Measurements from ENCODE around the gene RIPOR1.

The RIPOR1 gene

DNA sequence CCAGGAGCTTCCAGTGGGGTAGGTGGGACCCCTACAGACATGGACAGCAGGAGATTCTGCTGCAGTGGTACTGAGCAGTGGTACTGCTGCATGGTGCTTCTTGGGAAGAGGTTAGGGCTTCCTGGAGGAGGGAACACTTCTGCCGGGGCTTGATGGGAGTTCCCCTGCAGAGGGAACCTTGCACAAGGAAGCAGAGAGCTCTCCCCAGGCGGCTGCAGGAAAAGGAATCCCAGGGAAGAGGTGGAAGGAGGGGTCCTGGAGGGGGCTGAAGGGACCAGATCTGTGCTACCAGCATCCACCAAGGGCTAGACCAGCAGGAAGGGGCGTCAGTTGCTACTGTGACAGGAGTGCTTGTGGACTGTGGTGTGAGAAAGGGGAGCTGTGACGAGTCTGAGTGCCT, 10.6 kb downstream of the RIPOR1 start:
- no peak for DNase-seq

DNA sequence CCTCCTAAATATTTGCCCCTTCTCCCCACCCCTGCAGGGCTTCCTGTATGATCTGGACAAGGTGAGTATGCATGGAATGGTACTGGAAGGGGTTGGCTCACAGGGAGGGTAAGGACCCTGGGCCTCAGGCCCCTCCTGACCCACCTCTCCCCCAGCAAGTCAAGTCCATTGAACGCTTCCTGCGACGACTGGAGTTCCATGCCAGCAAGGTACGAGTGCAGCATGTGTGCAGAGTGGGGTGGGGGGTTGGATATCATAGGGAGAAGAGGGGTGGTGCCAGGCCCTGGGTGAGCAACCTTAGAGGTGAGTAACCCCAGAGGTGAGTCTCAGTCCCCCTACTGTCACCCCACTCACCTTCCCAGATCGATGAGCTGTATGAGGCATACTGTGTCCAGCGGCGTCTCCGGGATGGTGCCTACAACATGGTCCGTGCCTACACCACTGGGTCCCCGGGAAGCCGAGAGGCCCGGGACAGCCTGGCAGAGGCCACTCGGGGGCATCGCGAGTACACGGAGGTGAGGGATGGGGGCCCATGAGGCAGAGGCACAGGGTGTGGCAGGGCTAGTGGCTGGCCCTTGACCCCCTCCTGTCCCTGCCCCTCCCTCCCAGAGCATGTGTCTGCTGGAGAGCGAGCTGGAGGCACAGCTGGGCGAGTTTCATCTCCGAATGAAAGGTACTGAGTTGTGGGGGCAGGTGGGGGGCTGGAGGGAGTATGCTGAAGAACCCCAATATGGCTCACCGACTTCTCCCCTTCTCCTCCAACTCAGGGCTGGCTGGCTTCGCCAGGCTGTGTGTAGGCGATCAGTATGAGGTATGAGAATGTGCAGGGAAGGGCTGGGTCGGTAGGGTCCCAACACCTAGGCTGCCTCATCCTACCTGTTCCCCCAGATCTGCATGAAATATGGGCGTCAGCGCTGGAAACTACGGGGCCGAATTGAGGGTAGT, 11.3 kb downstream of the RIPOR1 start:
- DNase-seq, result no peak

DNA sequence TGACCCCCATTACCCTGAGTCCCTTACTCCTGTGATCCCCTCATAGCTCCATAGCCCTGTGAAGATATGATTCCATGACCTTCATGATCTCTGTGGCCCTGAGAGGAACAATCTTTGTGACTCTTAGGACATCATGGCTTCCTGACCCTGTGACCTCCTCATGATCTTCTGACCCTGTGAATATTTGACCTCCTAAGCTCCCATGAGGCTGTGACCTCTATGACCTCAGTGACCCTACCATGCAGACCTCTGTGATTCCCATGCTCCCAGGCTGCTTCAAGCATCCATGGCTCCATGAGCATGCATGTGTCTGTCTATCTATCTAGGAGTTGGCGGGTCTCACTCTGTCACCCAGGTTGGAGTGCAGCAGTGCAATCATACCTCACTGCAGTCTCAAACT, 12.1 kb downstream of the RIPOR1 start:
- DNase-seq, result no peak

DNA sequence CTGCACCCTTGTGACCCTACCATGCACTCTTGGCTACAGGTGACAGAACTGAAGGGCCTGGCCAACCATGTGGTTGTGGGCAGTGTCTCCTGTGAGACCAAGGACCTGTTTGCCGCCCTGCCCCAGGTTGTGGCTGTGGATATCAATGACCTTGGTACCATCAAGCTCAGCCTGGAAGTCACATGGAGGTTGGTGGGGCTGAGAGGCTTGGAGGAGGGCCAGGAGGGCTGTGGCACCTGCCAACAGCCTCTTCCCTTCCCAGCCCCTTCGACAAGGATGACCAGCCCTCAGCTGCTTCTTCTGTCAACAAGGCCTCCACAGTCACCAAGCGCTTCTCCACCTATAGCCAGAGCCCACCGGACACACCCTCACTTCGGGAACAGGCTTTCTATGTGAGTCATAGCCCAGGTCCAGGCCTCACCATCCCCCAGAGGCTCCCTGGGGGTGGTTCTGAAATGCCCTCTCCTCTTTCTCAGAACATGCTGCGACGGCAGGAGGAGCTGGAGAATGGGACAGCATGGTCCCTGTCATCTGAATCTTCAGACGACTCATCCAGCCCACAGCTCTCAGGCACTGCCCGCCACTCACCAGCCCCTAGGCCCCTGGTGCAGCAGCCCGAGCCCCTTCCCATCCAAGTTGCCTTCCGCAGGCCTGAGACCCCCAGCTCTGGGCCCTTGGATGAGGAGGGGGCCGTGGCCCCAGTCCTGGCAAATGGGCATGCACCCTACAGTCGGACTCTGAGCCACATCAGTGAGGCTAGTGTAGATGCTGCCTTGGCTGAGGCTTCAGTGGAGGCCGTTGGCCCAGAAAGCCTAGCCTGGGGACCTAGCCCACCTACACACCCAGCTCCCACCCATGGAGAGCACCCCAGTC, 13.0 kb downstream of the RIPOR1 start:
- DNase-seq, result peak; percentile 84

DNA sequence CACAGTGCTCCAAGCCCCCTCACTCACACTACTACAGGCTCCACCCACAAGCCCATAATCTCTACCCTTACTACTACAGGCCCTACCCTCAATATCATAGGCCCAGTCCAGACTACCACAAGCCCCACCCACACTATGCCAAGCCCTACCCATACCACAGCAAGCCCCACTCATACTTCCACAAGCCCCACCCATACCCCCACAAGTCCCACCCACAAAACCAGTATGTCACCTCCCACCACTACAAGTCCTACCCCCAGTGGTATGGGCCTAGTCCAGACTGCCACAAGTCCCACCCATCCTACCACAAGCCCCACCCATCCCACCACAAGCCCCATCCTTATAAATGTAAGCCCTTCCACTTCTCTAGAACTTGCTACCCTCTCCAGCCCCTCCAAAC, 13.8 kb downstream of the RIPOR1 start:
- no peak for DNase-seq

DNA sequence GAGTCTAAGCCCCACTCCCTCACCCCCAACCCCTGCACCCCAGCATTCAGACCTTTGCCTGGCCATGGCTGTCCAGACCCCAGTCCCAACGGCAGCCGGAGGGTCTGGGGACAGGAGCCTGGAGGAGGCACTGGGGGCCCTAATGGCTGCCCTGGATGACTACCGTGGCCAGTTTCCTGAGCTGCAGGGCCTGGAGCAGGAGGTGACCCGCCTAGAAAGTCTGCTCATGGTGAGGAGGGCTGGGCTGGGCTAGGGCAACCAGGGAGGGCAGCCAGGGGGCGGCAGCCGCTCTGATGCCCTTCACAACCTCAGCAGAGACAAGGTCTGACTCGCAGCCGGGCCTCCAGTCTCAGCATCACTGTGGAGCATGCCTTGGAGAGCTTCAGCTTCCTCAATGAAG, 14.4 kb downstream of the RIPOR1 start:
- no peak for DNase-seq

DNA sequence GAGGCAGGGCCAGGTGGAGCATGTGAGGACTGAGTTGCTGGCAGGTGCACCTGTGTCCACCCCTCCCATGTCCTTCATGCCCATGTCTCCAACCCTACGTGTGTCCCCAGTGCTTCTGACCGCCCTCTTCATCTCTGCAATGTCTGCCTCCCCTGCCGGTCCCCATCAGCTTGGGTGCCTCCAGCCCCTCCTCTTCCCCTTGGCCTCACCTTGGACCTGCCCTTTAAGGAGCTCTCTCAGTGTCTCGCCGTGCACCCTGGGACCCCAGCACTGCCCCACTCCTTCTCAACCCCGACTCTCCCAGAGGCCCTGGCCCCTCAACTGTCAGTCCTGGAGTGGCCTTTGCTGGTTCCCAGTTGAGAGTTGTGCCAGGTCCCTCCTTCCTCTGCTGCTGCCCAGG, 15.0 kb downstream of the RIPOR1 start:
- DNase-seq, result no peak

DNA sequence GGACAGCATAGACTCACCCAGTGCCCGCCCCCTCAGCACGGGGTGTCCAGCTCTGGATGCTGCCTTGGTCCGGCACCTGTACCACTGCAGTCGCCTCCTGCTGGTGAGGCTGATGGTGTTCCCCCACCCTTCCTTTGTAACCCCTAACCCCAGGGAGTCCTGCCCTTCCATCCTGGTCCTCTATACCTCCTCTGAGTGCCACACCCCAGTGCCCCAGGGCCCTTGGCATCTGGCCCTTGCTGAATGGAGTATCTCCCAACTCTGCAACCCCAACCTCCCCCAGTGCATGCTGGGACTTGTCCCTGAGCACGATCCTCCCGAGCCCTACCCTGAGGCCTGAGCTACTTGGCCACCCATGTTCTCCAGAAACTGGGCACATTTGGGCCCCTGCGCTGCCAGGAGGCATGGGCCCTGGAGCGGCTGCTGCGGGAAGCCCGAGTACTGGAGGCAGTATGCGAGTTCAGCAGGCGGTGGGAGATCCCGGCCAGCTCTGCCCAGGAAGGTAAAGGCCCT, 15.8 kb downstream of the RIPOR1 start:
- no peak for DNase-seq

DNA sequence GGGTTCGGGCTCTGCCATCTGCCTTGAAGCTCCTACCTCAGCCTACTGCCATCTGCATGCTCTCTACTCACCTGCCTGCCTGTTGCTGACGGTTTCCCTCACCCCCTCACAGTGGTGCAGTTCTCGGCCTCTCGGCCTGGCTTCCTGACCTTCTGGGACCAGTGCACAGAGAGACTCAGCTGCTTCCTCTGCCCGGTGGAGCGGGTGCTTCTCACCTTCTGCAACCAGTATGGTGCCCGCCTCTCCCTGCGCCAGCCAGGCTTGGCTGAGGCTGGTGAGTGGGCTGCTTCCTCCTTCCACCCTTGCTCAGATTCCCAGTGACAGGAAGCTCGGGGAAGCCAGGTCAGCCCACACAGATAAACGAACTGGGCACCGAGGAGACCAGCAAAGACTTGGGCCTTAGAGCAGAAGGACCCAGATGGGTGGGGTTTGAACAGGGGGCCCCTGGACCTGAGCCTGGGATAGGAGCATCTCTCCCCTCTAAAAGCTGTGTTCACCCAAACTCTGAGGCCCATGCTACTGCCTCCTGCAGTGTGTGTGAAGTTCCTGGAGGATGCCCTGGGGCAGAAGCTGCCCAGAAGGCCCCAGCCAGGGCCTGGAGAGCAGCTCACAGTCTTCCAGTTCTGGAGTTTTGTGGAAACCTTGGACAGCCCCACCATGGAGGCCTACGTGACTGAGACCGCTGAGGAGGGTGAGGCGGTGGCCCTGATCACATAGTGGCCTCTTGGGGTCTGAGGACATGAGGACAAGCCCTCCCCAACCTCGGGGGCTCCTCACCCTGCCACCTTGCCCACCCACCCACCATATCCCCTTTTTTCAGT, 16.4 kb downstream of the RIPOR1 start:
- no peak for DNase-seq

DNA sequence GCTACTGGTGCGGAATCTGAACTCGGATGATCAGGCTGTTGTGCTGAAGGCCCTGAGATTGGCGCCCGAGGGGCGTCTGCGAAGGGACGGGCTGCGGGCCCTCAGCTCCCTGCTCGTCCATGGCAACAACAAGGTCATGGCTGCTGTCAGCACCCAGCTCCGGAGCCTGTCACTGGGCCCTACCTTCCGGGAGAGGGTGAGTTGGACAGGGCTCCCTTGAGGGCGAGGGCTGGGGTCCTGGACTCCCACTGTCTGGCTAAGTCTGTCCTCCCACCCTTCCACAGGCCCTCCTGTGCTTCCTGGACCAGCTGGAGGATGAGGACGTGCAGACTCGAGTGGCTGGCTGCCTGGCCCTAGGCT, 17.0 kb downstream of the RIPOR1 start:
- DNase-seq, result no peak

DNA sequence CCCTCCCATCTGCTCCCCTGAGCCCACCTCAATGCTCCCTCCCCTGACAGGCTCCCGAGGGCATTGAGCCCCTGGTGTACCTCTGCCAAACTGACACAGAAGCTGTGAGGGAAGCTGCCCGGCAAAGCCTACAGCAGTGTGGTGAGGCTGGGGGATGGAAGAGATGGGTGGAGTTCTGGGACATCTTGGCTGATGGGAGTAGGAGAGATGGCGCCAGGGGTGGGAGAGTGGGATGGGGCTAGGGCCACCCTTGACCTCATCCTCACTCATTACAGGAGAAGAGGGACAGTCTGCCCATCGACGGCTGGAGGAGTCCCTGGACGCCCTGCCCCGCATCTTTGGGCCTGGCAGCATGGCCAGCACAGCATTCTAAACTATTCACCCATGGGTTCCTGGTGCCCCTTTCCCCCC, 17.5 kb downstream of the RIPOR1 start:
- DNase-seq, result no peak

DNA sequence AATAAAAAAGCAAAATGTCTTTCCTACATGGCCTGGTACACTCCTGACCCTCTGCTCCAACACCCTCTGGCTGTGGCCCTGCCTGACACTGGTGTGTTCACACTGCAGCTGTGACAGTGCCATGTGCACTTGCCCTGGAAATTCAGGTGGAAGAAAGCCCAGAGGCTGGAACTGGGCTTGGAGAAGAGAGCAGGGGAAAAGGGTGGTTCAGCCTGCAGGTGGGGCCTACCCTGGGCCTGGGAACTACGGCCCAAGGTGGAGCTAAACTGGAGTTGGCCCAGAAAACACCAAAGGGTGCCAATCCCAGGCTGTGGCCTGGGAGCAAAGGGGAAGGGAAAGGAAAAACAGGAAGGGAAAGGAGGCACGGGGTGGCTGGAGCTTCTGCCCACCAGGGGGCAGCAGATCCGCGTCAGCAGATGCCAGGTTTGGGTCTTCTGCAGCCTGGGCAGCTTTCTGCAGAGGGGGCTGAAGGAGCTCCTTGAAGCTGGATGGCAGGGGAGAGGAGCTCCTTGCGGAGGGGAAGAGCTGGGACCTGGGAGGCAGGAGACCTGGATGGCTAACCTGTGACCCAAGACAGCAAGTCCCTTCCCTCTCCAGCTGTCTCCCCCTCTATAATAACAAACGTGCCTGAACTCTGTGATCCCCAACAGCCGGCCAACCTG, 18.3 kb downstream of the RIPOR1 start:
- DNase-seq, result peak; percentile 44

DNA sequence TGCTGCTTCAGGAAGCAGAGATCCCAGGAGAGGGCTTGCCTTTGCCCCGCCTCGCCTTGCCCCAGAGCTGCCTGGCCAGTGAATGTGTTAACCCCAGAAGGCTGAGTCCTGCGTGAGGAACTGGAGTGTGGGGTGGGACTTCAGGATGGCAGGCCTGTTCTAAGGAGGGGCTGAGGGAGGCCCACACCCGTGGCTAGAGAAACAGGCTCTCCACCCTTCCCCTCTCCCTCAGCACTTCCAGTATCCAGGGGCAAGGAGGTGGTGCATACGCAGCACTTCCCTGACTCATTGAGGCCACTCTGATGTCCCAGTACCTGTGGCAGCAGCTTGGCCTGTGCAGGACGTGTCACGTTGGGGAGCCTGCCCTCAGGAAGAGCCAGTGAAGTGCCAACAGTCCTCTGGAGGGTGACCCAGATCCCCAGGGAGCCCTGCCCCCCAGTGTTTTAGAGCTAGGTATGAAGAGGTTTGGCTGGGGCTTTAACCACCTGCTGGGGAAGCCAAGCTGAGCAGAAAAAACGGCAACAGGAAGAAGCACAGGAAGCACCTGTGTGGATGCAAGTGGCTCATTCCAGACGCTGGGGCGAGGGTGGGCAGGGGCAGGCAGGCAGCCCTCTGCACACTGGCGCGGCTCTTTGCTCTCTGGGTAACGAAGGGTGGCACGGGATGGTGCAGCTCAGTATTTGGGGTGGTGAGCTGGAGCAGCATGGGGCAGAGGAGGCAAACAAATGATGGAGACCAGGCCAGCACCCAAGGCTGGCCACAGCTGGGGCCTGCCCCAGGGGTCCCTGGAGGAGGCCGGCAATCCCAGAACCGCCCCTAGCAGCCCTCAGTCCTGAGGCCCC, 19.0 kb downstream of the RIPOR1 start:
- DNase-seq, result no peak

DNA sequence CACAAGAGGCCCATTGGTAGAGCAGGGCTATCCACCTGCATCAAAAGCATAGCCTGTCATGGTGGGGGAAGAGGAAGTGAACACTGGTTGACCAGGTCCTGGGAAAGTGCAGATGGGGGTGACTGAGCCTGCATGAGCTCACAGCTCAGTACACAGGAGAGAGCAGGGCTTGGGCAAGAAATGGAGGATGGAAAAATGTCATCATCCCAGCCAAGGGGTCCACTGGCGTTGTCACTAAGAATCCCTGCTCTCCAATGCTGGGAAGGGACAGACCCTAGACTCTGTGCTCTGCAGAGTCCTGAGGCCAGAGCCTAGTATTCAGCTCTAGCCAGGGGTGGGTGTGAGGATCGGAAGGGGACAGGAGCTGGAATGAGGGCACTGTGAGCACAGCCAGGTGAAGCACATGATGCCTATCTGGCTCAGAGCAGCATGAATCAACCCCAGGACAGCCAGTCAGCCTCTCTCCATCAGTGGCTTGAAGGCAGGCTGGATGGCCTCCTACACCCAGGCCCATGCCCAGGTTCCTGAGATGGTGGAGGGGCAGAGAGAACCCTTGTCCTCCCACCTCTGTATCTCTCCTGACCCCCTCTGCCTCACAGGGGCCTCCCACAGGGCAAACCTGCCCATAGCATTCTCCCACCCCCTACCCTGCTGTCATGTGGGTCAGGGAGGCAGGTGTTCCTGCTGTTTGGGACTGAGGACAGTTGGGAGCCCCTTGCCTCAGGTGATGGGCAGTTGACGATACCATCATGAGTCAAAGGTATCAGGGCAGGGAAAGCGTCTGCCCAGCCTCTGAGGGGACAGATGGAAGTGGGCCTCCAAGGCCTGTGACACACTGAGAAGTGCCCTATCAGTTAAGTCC, 19.9 kb downstream of the RIPOR1 start:
- no peak for DNase-seq

DNA sequence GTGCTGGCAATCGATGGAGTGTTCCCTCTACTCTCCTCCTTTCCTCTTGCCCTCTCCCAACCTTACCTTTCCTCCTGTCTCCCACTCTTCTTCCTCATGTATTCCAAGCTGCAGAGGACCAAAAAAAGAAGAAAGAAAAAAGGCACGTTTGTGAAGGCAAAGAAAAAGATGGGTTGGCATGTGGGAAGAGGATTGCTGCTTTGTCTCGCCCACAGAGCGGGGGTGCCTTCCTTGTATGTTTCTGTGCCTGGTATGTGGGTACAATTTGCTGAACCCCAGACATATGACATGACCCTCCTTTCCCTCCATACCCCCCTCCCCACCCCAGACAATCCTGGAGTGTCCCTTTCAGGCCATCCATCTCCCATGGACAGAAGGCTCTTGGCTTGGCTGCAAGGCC, 20.6 kb downstream of the RIPOR1 start:
- no peak for DNase-seq

DNA sequence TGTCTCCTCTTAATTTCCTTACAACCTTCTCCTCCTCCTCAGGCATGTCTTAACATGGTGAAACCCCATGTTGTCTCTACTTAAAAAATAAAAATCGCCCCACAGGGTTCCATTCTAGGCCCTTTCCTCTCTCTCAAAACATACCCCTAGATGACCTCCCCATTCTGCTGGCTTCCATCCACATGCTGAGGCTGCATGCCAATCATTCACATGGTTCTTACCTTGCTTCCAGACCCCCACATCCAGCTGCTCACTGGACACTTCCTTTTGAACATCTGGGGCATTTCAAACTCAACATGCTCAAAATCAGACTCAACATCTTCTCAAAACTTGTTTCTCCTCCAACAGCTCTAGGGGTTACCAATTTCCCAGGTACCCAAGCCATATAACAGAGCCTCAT, 21.3 kb downstream of the RIPOR1 start:
- DNase-seq, result no peak

DNA sequence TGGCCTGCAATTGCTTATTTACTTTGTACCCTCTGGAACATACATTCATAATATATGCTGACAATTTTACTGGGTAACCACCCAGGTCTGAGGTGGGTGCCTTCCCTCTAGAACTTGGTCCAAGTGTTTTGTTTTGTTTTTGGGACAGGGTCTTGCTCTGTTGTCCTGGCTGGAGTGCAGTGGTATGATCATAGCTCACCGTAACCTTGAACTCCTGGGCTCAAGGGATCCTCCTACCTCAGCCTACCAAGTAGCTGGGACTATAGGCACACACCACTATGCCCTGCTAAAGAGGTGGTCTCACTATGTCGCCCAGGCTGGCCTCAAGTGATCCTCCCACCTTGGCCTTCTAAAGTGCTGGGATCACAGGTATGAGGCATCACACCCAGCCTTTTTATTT, 22.5 kb downstream of the RIPOR1 start:
- DNase-seq, result no peak

DNA sequence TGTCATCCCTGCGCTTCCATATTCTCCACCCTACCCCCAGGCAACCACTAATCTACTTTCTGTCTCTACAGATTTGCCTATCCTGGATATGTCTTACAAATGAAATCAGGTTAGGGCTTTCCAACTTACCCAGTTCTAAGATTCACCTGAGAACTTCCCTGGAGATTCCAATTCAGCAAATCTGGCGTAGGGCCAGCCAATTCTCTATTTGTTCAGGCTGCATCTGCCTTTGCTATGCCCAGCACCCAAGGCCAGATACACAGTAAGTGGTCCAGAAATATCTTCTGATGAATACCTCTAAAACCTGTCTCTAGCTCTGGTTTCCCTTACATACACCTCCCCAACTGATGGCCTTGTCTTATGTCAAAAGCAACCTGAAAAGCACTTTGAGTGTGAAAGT, 23.3 kb downstream of the RIPOR1 start:
- DNase-seq, result no peak

DNA sequence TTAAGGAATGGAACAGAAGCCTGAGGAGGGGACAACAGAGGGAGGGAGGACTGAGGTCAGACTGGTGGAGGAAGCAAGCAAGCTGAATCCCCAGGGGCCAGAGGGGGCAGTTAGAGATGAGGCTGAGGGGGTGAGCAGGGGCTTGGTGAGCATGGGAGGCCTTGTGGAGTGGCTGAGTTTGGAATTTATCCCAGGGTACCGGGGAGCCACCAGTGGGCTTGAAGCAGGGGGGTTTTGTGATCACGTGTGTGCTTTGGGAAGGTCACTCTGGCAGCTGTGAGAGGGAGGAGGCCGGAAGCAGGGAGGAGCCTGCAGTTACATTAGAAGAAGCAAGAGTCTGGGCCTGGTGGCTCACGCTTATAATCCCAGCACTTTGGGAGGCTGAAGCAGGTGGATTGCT, 23.8 kb downstream of the RIPOR1 start:
- no peak for DNase-seq

DNA sequence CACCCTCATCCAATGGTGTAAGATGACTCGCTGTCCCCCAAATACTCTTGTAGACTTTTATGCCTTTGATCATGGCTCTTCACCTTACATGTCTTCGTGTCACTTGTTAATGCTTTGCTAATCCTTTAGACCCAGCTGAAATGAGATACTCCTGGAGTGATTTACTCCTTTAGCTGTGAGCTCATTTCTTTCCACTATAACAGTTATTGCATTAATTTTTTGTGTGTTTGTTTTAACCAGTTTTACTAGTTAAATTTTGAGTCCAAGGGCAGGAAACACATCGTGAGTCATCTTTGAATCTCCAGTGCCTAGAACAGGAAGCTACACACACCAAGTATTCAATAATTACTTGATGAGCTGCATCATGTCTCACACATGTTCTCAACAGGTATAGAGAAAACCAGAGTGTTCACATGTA, 27.2 kb downstream of the RIPOR1 start:
- no peak for DNase-seq

Data from NCI-H2029 (cell line).